Measurements from ENCODE around the gene BRMS1.

DNA sequence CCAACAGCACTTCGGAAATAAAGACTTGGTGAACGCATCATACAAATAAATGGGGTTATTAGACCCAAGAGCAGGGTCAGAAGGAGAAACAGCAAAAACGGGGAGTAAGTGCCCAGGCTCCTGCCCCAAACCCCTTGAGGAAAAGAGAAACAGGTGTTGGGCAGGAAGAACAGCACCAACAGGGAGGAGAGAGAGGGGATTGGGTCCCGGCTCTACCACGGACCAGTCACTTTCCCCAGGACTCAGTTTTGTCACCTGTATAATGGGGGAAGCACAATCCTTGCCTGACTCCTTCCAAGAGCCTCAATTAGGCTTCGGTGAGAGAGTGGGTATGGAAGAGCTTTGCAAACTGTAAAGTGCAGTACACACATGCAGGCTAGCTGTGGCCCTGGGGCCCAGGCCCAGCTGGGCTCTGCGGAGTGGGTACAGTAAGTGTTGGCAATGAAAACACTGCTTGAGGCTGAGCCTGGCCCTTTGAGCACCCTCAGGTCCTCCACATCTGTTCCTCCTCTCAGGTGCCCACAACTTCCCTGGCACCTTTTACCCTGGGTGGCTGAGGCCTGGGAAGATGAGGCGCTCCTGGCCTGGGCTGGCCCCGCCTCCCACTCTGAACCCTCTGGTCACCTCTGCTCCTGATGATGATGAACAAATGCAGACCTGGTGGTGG is 17.7 kb upstream of the BRMS1 start:
- TF ChIP-seq, protein P1, sequence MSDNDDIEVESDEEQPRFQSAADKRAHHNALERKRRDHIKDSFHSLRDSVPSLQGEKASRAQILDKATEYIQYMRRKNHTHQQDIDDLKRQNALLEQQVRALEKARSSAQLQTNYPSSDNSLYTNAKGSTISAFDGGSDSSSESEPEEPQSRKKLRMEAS (IDR thresholded peaks at IDR 0.05; ENCODE audit: low read depth, low read length) = no peak
- TF ChIP-seq, protein P2, sequence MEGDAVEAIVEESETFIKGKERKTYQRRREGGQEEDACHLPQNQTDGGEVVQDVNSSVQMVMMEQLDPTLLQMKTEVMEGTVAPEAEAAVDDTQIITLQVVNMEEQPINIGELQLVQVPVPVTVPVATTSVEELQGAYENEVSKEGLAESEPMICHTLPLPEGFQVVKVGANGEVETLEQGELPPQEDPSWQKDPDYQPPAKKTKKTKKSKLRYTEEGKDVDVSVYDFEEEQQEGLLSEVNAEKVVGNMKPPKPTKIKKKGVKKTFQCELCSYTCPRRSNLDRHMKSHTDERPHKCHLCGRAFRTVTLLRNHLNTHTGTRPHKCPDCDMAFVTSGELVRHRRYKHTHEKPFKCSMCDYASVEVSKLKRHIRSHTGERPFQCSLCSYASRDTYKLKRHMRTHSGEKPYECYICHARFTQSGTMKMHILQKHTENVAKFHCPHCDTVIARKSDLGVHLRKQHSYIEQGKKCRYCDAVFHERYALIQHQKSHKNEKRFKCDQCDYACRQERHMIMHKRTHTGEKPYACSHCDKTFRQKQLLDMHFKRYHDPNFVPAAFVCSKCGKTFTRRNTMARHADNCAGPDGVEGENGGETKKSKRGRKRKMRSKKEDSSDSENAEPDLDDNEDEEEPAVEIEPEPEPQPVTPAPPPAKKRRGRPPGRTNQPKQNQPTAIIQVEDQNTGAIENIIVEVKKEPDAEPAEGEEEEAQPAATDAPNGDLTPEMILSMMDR (IDR thresholded peaks at IDR 0.05; ENCODE audit: low read depth, low read length) = no peak
